H9 (cell line): Measurements from ENCODE around the gene TAF1L. TPM values are rescaled to one million over a fixed set of nuclear protein-coding genes. Genes with fewer than 3 reads are reported as not detected.

Source experiments
- DNase-seq: peaks from one replicate; pipeline ENCODE4 v3.0.0-alpha.2; 2017
- H2AFZ ChIP-seq: one replicate; pipeline ENCODE4 v1.6.1; 2013; ENCODE audit warnings: mild to moderate bottlenecking, low read length, control low read depth, moderate library complexity
- H2AK5ac ChIP-seq: 2 replicates; pipeline ENCODE4 v1.6.1; 2013; ENCODE audit warnings: low read length, control low read depth, mixed read lengths; ENCODE audit not compliant: insufficient read length
- H2BK120ac ChIP-seq: one replicate; pipeline ENCODE4 v1.6.1; 2013; ENCODE audit warnings: low read depth, mild to moderate bottlenecking, low read length, control low read depth, inconsistent platforms; ENCODE audit not compliant: poor library complexity, severe bottlenecking
- H2BK12ac ChIP-seq: 2 replicates; pipeline ENCODE4 v1.6.1; 2013; ENCODE audit warnings: low read length, control low read depth, mixed read lengths, low read depth; ENCODE audit not compliant: insufficient read length
- H2BK15ac ChIP-seq: 2 replicates; pipeline ENCODE4 v1.6.1; 2013; ENCODE audit warnings: low read depth, low read length, control low read depth
- H2BK20ac ChIP-seq: one replicate; pipeline ENCODE4 v1.6.1; 2013; ENCODE audit warnings: low read depth, mild to moderate bottlenecking, low read length, control low read depth, inconsistent platforms; ENCODE audit not compliant: poor library complexity, severe bottlenecking
- H2BK5ac ChIP-seq: 2 replicates; pipeline ENCODE4 v1.6.1; 2013; ENCODE audit warnings: low read length, control low read depth, mixed read lengths; ENCODE audit not compliant: insufficient read length
- H3K14ac ChIP-seq: 2 replicates; pipeline ENCODE4 v1.6.1; 2013; ENCODE audit warnings: low read length, control low read depth; ENCODE audit not compliant: insufficient read depth
- H3K18ac ChIP-seq: 2 replicates; pipeline ENCODE4 v1.6.1; 2013; ENCODE audit warnings: low read depth, mild to moderate bottlenecking, mixed read lengths, low read length, control low read depth; ENCODE audit not compliant: insufficient read length
- H3K23ac ChIP-seq: 2 replicates; pipeline ENCODE4 v1.6.1; 2013; ENCODE audit warnings: low read length, control low read depth, mixed read lengths, low read depth; ENCODE audit not compliant: insufficient read length
- H3K23me2 ChIP-seq: 2 replicates; pipeline ENCODE4 v1.6.1; 2013; ENCODE audit warnings: low read depth, mild to moderate bottlenecking, mixed read lengths, low read length, control low read depth; ENCODE audit not compliant: insufficient read length, poor library complexity, severe bottlenecking
- H3K27ac ChIP-seq: 2 replicates; pipeline ENCODE4 v1.5.1; 2013; ENCODE audit warnings: low read length, control low read depth, mixed read lengths, low read depth; ENCODE audit not compliant: insufficient read length
- H3K27me3 ChIP-seq: 2 replicates; pipeline ENCODE4 v1.6.1; 2013; ENCODE audit warnings: low read length, control low read depth, inconsistent platforms; ENCODE audit not compliant: insufficient read depth
- H3K4ac ChIP-seq: 2 replicates; pipeline ENCODE4 v1.6.1; 2013; ENCODE audit warnings: low read depth, mild to moderate bottlenecking, control low read depth, inconsistent platforms, low read length, moderate library complexity
- H3K4me1 ChIP-seq: 2 replicates; pipeline ENCODE4 v1.6.1; 2013; ENCODE audit warnings: low read length, control low read depth, inconsistent platforms; ENCODE audit not compliant: insufficient read depth
- H3K4me2 ChIP-seq: 2 replicates; pipeline ENCODE4 v1.6.1; 2013; ENCODE audit warnings: low read length, control low read depth, mixed read lengths; ENCODE audit not compliant: insufficient read length, insufficient read depth
- H3K56ac ChIP-seq: 2 replicates; pipeline ENCODE4 v1.6.1; 2013; ENCODE audit warnings: low read depth, mild to moderate bottlenecking, mixed read lengths, low read length, control low read depth; ENCODE audit not compliant: insufficient read length
- H3K79me1 ChIP-seq: 2 replicates; pipeline ENCODE4 v1.6.1; 2013; ENCODE audit warnings: low read depth, mild to moderate bottlenecking, moderate library complexity, low read length, control low read depth, inconsistent platforms; ENCODE audit not compliant: insufficient read depth, poor library complexity, severe bottlenecking
- H3K79me2 ChIP-seq: 2 replicates; pipeline ENCODE4 v1.6.1; 2013; ENCODE audit warnings: low read length, control low read depth, inconsistent platforms; ENCODE audit not compliant: insufficient read depth
- H3K9ac ChIP-seq: 2 replicates; pipeline ENCODE4 v1.6.1; 2013; ENCODE audit warnings: low read length, control low read depth, mixed read lengths; ENCODE audit not compliant: insufficient read length; ENCODE audit errors: extremely low read depth
- H3K9me3 ChIP-seq: one replicate; pipeline ENCODE4 v1.6.1; 2013; ENCODE audit warnings: low read depth, low read length, inconsistent platforms; ENCODE audit not compliant: control insufficient read depth
- H3T11ph ChIP-seq: one replicate; pipeline ENCODE4 v1.6.1; 2013; ENCODE audit warnings: mild to moderate bottlenecking, low read length, control low read depth, inconsistent platforms
- H4K20me1 ChIP-seq: one replicate; pipeline ENCODE4 v1.6.1; 2013; ENCODE audit not compliant: control insufficient read depth, insufficient read length, insufficient read depth
- H4K5ac ChIP-seq: 2 replicates; pipeline ENCODE4 v1.6.1; 2013; ENCODE audit warnings: low read depth, mild to moderate bottlenecking, mixed read lengths, low read length, control low read depth; ENCODE audit not compliant: insufficient read length
- H4K8ac ChIP-seq: replicated peaks from 2 replicates; pipeline ENCODE4 v1.6.1; 2013; ENCODE audit warnings: low read length, control low read depth, mixed read lengths, low read depth; ENCODE audit not compliant: insufficient read length
- H4K91ac ChIP-seq: 2 replicates; pipeline ENCODE4 v1.6.1; 2013; ENCODE audit warnings: low read depth, mild to moderate bottlenecking, moderate library complexity, mixed read lengths, low read length, control low read depth; ENCODE audit not compliant: insufficient read length
- H3K27ac Mint-ChIP-seq, 3 experiments: 2 replicates in 2 of 3; 3 replicates in 1 of 3; pipeline ENCODE4 v1.8.0; 2020 to 2021; ENCODE audit warnings: mixed read lengths in 3 of 3, mild to moderate bottlenecking in 1 of 3, moderate library complexity in 1 of 3
- H3K27me3 Mint-ChIP-seq: 2 replicates; pipeline ENCODE4 v1.8.0; 2021; ENCODE audit warnings: low read depth, mild to moderate bottlenecking, moderate library complexity, mixed read lengths
- H3K36me3 Mint-ChIP-seq, 3 experiments: 2 replicates in 2 of 3; 3 replicates in 1 of 3; pipeline ENCODE4 v1.8.0; 2020 to 2021; ENCODE audit warnings: low read depth in 3 of 3, mixed read lengths in 3 of 3; ENCODE audit not compliant: insufficient read depth in 1 of 3
- H3K4me1 Mint-ChIP-seq, 2 experiments: 2 replicates each; pipeline ENCODE4 v1.8.0; 2020; ENCODE audit warnings: mixed read lengths in 2 of 2
- H3K4me3 Mint-ChIP-seq, 2 experiments: 2 replicates in 1 of 2; 3 replicates in 1 of 2; pipeline ENCODE4 v1.8.0; 2020 to 2021; ENCODE audit warnings: mild to moderate bottlenecking in 2 of 2, mixed read lengths in 2 of 2, moderate library complexity in 1 of 2
- H3K9me3 Mint-ChIP-seq, 2 experiments: 2 replicates in 1 of 2; 3 replicates in 1 of 2; pipeline ENCODE4 v1.8.0; 2020; ENCODE audit warnings: mild to moderate bottlenecking in 2 of 2, mixed read lengths in 2 of 2, moderate library complexity in 1 of 2
- WGBS: extraction: QIAGEN DNeasy Blood & Tissue Kit; methylation state at CpG from one replicate; pipeline ENCODE4 v1.1.7; 2013; ENCODE audit warnings: missing lambda C conversion rate, low lambda C conversion rate, mixed read lengths; ENCODE audit not compliant: insufficient read length; ENCODE audit errors: extremely low coverage; 5-methylcytosine and 5-hydroxymethylcytosine counted together
- total RNA-seq: library from RNA; stranded (reverse); gene quantifications from 2 replicates; pipeline ENCODE4 v1.2.1, GENCODE V29; 2021
- TF ChIP-seq, protein P1 (sequence below): fragments of 200-600 bp; sonication (generic); conservative IDR thresholded peaks from 3 replicates; pipeline ENCODE4 v1.8.0; 2021; ENCODE audit warnings: antibody characterized with exemption, mild to moderate bottlenecking

TAF1L gene
- total RNA-seq, 1 experiment from 2014 or later = not detected

DNA sequence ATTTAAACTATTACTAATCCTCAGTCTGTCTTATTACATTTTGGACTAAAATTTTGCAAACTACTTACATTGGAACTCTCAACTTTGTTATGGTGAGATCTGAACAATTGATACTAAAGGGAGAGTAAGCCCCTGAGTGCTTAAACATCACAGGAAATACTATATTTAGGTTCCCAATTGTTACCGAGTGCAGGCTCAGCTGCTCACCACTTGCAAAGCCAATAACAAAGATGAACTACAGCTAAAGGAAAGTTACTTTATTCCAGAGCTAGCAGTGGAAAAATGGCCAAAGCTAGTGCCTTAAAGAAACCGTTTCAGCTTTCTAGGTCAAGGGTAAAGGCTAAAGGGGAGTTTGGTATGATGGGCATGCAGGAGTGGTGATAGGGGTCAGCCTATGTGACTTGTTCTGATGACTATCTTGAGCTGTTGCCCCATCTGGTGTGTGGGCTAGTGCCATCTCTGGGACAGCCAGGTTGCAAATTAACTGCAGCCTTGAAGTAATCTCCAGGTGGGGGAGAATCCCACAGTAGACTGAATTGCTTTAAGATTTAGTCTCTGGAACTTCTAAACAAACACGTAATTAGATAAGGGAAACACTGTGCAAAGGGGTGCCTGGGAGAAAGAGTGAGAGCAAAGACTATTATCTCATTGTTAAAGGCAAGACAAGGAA is 54.7 kb downstream of the TAF1L start:
- H3T11ph ChIP-seq = no peak overlapping the region
- H3K23me2 ChIP-seq = no peaks in the 10 kb centered on the region
- Mint-ChIP-seq H3K27ac (no peak overlapping the region), H3K36me3 (no peaks in the 10 kb centered on the region), H3K4me3 (no peak overlapping the region), H3K9me3 (peaks cover 0 to 1% of the 10 kb centered on the region in 2 experiments; a peak in 1 of 5 replicates), H3K27me3 (peaks cover 1% of the 10 kb centered on the region; the same call in 1 of the 2 replicates), H3K4me1 (peaks cover 3 to 10% of the 10 kb centered on the region in 2 experiments; a peak in 3 of 4 replicates)
- no peak overlapping the region for H2BK15ac ChIP-seq
- no peak overlapping the region for H2BK5ac ChIP-seq
- no peak overlapping the region for H3K4ac ChIP-seq
- H4K20me1 ChIP-seq = no peaks in the 10 kb centered on the region
- no peak overlapping the region for H2AFZ ChIP-seq
- H4K5ac ChIP-seq = no peak overlapping the region
- no peak overlapping the region for H4K8ac ChIP-seq
- H3K9me3 ChIP-seq = no peaks in the 10 kb centered on the region
- TF ChIP-seq, protein P1, sequence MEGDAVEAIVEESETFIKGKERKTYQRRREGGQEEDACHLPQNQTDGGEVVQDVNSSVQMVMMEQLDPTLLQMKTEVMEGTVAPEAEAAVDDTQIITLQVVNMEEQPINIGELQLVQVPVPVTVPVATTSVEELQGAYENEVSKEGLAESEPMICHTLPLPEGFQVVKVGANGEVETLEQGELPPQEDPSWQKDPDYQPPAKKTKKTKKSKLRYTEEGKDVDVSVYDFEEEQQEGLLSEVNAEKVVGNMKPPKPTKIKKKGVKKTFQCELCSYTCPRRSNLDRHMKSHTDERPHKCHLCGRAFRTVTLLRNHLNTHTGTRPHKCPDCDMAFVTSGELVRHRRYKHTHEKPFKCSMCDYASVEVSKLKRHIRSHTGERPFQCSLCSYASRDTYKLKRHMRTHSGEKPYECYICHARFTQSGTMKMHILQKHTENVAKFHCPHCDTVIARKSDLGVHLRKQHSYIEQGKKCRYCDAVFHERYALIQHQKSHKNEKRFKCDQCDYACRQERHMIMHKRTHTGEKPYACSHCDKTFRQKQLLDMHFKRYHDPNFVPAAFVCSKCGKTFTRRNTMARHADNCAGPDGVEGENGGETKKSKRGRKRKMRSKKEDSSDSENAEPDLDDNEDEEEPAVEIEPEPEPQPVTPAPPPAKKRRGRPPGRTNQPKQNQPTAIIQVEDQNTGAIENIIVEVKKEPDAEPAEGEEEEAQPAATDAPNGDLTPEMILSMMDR = no peak
- H3K9ac ChIP-seq = no peak overlapping the region
- no peaks in the 10 kb centered on the region for H3K79me2 ChIP-seq
- no peaks in the 10 kb centered on the region for H3K27me3 ChIP-seq
- H3K4me1 ChIP-seq = peaks cover 3% of the 10 kb centered on the region; the same call in 1 of the 2 replicates
- H3K27ac ChIP-seq = no peak overlapping the region
- H4K91ac ChIP-seq = no peak overlapping the region
- no peak overlapping the region for H3K14ac ChIP-seq
- H3K4me2 ChIP-seq = no peak overlapping the region
- no peak for DNase-seq
- H3K56ac ChIP-seq = no peak overlapping the region
- H2BK12ac ChIP-seq = no peak overlapping the region
- no peak overlapping the region for H3K23ac ChIP-seq
- no peaks in the 10 kb centered on the region for H3K79me1 ChIP-seq
- WGBS = no CpG with 5 or more reads among the region's 3 CpGs
- no peak overlapping the region for H2BK120ac ChIP-seq
- no peak overlapping the region for H2AK5ac ChIP-seq
- H2BK20ac ChIP-seq = no peak overlapping the region
- H3K18ac ChIP-seq = no peak overlapping the region
